Esophagus muscularis mucosa (tissue), 4 donors: ENCODE measurements around the gene RPS6KL1. TPM values are rescaled to one million over a fixed set of nuclear protein-coding genes. Genes with fewer than 3 reads are reported as not detected.

Experiments
- DNase-seq: peaks from one replicate; pipeline ENCODE4 v3.0.0-alpha.2; 2017; ENCODE audit errors: extremely low spot score
- H3K27ac ChIP-seq, 4 donors: fragments of 200-600 bp; sonication (generic); replicated peaks in 1 of 4; 1 replicate in 3 of 4; 2 replicates in 1 of 4; pipeline ENCODE4 v1.5.1; 2016 to 2019; ENCODE audit warnings: mild to moderate bottlenecking in 1 of 4
- H3K27me3 ChIP-seq, 4 donors: fragments of 200-600 bp; sonication (generic); one replicate each; pipeline versions ENCODE4 v1.5.1 to v1.6.0; 2016 to 2019
- H3K36me3 ChIP-seq, 4 donors: fragments of 200-600 bp; sonication (generic); one replicate each; pipeline ENCODE4 v1.5.1; 2016 to 2019
- H3K4me1 ChIP-seq, 4 donors: fragments of 200-600 bp; sonication (generic); one replicate each; pipeline ENCODE4 v1.5.1; 2016 to 2019
- H3K4me3 ChIP-seq, 4 donors: fragments of 200-600 bp; sonication (generic); 1 replicate in 2 of 4; 2 replicates in 2 of 4; pipeline ENCODE4 v1.5.1; 2016 to 2019; ENCODE audit warnings: mild to moderate bottlenecking in 4 of 4, moderate library complexity in 1 of 4
- H3K9me3 ChIP-seq, 4 donors: fragments of 200-600 bp; sonication (generic); 1 replicate in 3 of 4; 2 replicates in 1 of 4; pipeline ENCODE4 v1.5.1; 2016 to 2019
- EP300 ChIP-seq: sonication (generic); formaldehyde crosslinking; IDR thresholded peaks from one replicate; pipeline ENCODE4 v1.6.1; 2017; ENCODE audit warnings: antibody characterized with exemption
- POLR2A ChIP-seq: fragments of 450-650 bp; IDR thresholded peaks from one replicate; pipeline ENCODE4 v1.6.1; 2017; ENCODE audit warnings: antibody characterized with exemption, moderate library complexity, mild to moderate bottlenecking, low read depth
- POLR2AphosphoS5 ChIP-seq, 2 donors: sonication (generic); formaldehyde crosslinking; IDR thresholded peaks; one replicate each; pipeline ENCODE4 v1.6.1; 2017; ENCODE audit warnings: antibody characterized with exemption in 2 of 2
- WGBS: methylation state at CpG from one replicate; pipeline ENCODE4 v1.1.5; 2018; 5-methylcytosine and 5-hydroxymethylcytosine counted together
- intact Hi-C: fragments of 100-400 bp; cut with DNase I; formaldehyde crosslinking; loops from one replicate; pipeline ENCODE4 v1.15.1; 2023
- total RNA-seq, 4 donors: library from RNA; depleted of rRNA; stranded (reverse); fragments of >200 nt; gene quantifications; one replicate each; pipeline versions ENCODE4 v1.1.0 to v1.2.1, GENCODE V29; 2016
- TF ChIP-seq, protein P1 (sequence below), 3 experiments: fragments of 200-600 bp in 2 of 3; fragments of 450-650 bp in 1 of 3; sonication (generic) in 2 of 3; IDR thresholded peaks; one replicate each; pipeline ENCODE4 v1.5.1; 2017 to 2019; ENCODE audit warnings: antibody characterized with exemption in 3 of 3, mild to moderate bottlenecking in 2 of 3, moderate library complexity in 1 of 3

The RPS6KL1 gene
- total RNA-seq, 4 donors from 2014 or later, result 5.3 to 9.7 (median 7.7) TPM

DNA sequence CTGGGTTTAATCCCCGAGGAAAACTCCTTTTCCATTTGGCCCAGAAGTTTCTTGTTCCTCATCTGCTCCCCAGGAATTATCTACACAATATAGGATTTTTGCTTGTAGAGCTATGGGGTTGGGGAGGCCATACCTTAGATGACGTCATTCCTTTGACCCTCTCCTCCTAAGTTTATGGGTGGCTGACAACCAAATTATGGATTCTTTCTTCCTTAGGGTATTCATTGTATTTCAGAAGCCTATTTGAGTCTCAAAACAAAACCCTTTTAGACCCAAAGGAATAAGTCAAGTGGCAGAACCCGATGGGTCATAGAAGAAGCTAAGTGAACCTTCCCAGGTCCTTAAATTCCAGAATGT lies 61.3 kb downstream of the RPS6KL1 start:
- no peak for TF ChIP-seq POLR2A
- WGBS, result 84% methylated on average over 3 of the region's 3 CpGs
- no peak for DNase-seq
- Histone ChIP-seq H3K27ac (no peak overlapping the region), H3K36me3 (no peaks in the 10 kb centered on the region), H3K27me3 (no peaks in the 10 kb centered on the region), H3K9me3 (no peaks in the 10 kb centered on the region), H3K4me3 (no peak overlapping the region), H3K4me1 (peaks cover 0 to 10% (median 10%) of the 10 kb centered on the region in 4 donors)
- intact Hi-C loops, result loop anchor here (2.0 kb wide), 1 partner anchor 43 kb away; no protein-coding TSS in a partner anchor

DNA sequence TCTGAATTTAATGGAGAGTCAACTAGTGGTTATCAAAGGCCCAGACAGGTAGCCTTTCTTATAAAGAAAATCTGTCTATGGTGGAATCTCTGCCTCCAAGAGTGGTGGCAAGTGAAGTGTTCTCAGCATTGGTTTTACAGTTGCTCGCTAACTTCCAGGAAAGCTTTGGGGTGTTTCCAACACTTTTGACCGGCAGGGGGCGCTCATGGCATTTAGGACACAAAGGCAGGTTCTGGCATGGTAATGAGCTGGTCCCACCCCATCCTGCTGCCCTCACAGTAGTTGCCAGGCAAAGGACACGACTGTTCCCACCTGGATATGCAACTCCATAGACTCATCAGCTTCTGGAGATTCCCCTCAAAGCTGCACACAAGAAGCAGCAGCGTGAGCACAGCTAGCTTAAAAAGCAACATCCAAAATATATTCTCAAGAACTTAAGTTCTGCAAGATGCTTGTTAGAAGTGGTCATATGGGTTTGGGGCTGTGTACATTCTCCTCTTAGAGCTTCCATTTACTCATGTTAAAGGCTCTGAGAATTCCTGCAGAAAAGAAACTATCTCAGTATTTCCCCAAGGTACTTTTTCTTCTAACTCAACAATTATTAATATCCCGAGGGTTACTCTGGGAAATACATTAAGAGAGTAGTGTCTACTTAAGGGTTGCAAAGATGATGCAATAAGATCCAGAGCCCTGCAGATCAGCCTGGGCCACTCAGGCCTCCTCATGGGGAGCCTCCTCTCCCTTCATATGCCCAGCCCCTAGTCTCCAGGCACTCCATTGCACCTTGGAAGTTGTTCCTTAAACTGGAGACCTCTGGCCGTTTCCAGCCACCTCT lies 61.9 kb downstream of the RPS6KL1 start:
- WGBS, result 30% methylated on average over 7 of the region's 7 CpGs
- no peaks in the 10 kb centered on the region for H3K9me3 ChIP-seq
- intact Hi-C loops, result loop anchor here (2.0 kb wide), 1 partner anchor 44 kb away; no protein-coding TSS in a partner anchor
- H3K27me3 ChIP-seq, result no peaks in the 10 kb centered on the region
- H3K36me3 ChIP-seq, result no peaks in the 10 kb centered on the region
- no peak overlapping the region for H3K4me3 ChIP-seq
- TF ChIP-seq, protein P1, sequence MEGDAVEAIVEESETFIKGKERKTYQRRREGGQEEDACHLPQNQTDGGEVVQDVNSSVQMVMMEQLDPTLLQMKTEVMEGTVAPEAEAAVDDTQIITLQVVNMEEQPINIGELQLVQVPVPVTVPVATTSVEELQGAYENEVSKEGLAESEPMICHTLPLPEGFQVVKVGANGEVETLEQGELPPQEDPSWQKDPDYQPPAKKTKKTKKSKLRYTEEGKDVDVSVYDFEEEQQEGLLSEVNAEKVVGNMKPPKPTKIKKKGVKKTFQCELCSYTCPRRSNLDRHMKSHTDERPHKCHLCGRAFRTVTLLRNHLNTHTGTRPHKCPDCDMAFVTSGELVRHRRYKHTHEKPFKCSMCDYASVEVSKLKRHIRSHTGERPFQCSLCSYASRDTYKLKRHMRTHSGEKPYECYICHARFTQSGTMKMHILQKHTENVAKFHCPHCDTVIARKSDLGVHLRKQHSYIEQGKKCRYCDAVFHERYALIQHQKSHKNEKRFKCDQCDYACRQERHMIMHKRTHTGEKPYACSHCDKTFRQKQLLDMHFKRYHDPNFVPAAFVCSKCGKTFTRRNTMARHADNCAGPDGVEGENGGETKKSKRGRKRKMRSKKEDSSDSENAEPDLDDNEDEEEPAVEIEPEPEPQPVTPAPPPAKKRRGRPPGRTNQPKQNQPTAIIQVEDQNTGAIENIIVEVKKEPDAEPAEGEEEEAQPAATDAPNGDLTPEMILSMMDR (IDR thresholded peaks at IDR 0.05), result peak; percentile 82 to 90 (median 86)
- TF ChIP-seq POLR2A, result no peak
- TF ChIP-seq POLR2AphosphoS5 (IDR thresholded peaks at IDR 0.05), result peak; percentile 52 to 59
- DNase-seq, result peak; percentile 98
- no peak overlapping the region for H3K27ac ChIP-seq
- peaks cover 0 to 10% (median 10%) of the 10 kb centered on the region in 4 donors for H3K4me1 ChIP-seq

DNA sequence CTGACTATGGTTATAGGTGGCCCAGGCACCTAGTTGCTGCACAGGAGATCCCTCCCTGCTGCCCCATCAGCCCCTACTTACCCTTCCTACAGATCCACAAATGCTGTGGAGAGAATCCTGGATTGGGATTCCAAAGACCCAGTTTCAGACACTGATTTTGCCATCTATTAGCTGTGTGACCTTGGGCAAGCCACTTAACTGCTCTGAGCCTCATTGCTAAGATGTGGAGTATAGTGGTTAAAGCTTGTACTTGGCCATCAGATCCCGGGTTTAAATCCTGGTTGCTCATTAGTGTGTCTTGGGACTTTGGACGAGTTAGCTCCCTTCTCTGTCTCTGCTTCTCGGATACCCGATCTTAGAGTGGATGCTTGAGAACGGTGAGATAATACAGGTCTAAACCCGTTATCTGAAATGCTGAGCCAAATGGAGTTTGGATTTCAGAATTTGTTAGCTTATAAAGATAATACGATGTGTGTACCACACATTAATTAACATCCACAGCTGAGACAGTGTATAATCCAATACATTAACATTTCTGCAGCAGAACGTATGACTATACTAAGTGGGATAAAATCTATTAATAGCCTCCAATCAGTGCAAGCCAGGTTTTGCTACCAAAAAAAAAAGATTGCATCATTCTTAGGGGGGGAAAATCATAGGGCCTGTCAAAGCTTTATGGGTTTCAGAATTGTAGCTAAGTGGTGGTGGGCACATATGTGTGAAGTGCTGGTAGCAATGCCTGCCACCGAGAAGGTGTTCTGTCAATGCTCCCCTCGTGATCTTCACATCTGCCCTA lies 63.1 kb downstream of the RPS6KL1 start:
- intact Hi-C loops, result loop anchor here (2.0 kb wide), 1 partner anchor 45 kb away; no protein-coding TSS in a partner anchor
- no peaks in the 10 kb centered on the region for H3K27me3 ChIP-seq
- 68% methylated on average over 10 of the region's 10 CpGs for WGBS

DNA sequence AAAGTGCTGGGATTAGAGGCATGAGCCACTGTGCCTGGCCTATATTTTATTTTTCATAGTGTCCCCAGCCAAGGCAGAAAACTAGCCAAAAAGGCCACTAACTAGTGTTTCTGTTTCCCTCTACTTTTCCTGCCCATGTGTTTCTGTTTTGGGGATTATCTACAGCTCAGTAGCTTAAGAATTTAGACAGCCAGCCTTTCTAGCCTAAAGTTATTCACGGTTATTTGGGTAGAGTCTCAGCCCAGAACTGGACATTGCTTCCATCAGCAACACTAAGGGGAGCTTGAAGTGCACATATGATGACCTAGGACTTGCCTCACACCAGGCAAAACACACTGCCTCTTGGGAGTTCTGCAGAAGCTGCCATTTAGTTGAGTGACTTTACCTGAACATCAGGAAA lies 65.0 kb downstream of the RPS6KL1 start:
- no peak for DNase-seq
- Histone ChIP-seq H3K27me3 (no peaks in the 10 kb centered on the region), H3K36me3 (no peaks in the 10 kb centered on the region), H3K27ac (no peak overlapping the region), H3K9me3 (no peaks in the 10 kb centered on the region), H3K4me3 (no peak overlapping the region), H3K4me1 (peaks cover 9 to 40% (median 36%) of the 10 kb centered on the region in 4 donors)
- 83% methylated on average over 1 of the region's 1 CpG for WGBS
- TF ChIP-seq POLR2A, result no peak
- no peak for TF ChIP-seq POLR2AphosphoS5 (IDR thresholded peaks at IDR 0.05)
- TF ChIP-seq, protein P1 (IDR thresholded peaks at IDR 0.05), result no peak
- no peak for TF ChIP-seq EP300
- intact Hi-C loops, result no loop called here

More for the DNA sequence above, 63.1 kb downstream of the RPS6KL1 start:
- Histone ChIP-seq H3K9me3 (no peaks in the 10 kb centered on the region), H3K4me1 (peaks cover 0 to 21% (median 19%) of the 10 kb centered on the region in 4 donors), H3K36me3 (no peaks in the 10 kb centered on the region), H3K27ac (no peak overlapping the region), H3K4me3 (no peak overlapping the region)
- no peak for DNase-seq
- TF ChIP-seq POLR2A (no peak), EP300 (no peak), POLR2AphosphoS5 (IDR thresholded peaks at IDR 0.05) (no peak)
- TF ChIP-seq, protein P1 (IDR thresholded peaks at IDR 0.05), result no peak

DNA sequence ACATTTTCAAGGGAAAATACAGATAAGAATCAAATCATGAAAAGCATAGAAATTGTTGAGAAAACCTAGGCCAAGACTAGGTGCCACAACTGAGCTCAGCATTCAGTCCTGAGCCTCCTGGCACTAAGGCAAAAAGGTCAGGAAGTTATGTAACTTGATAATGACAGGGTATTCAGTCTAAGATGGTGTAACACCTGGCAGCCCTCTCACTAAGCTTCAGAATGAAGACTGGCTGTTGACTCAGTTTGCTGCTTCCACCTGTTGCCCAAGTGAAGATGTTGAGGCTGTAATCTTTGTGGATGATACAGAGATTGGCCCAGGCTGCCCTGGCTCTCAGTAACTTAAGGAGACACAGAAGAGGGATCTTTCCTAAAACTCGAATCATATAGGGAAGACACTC lies 66.7 kb downstream of the RPS6KL1 start:
- intact Hi-C loops, result no loop called here
- 91% methylated on average over 1 of the region's 1 CpG for WGBS
- H3K9me3 ChIP-seq, result no peaks in the 10 kb centered on the region

More for the DNA sequence above, 66.7 kb downstream of the RPS6KL1 start:
- no peaks in the 10 kb centered on the region for H3K27me3 ChIP-seq
- no peak for TF ChIP-seq POLR2AphosphoS5 (IDR thresholded peaks at IDR 0.05)
- no peak for TF ChIP-seq EP300
- TF ChIP-seq POLR2A, result no peak
- TF ChIP-seq, protein P1 (IDR thresholded peaks at IDR 0.05), result no peak
- no peak overlapping the region for H3K4me3 ChIP-seq
- DNase-seq, result no peak
- H3K36me3 ChIP-seq, result no peaks in the 10 kb centered on the region
- no peak overlapping the region for H3K27ac ChIP-seq
- peaks cover 9 to 48% (median 44%) of the 10 kb centered on the region in 4 donors for H3K4me1 ChIP-seq
